GM12875 (cell line): Measurements from ENCODE around the gene IKZF4.
"Not testable (repeated sequence)": the region's sequence is repeated elsewhere in the genome, so short reads cannot be mapped to it uniquely, and the experiment has no call there.

Source experiments
- H3K4me3 ChIP-seq: one replicate; pipeline ENCODE4 v1.5.1; 2011; ENCODE audit warnings: low read depth, low read length, control low read depth
- TF ChIP-seq, protein P1 (sequence below): IDR thresholded peaks from 2 replicates; pipeline ENCODE4 v1.5.1; 2011; ENCODE audit warnings: low read depth, mild to moderate bottlenecking, control low read depth, inconsistent platforms, low read length, moderate library complexity, borderline replicate concordance; ENCODE audit not compliant: insufficient read depth

The IKZF4 gene

GRCh38 chr12:55978393-55978792, 42.5 kb upstream of the IKZF4 start:
- TF ChIP-seq, protein P1, sequence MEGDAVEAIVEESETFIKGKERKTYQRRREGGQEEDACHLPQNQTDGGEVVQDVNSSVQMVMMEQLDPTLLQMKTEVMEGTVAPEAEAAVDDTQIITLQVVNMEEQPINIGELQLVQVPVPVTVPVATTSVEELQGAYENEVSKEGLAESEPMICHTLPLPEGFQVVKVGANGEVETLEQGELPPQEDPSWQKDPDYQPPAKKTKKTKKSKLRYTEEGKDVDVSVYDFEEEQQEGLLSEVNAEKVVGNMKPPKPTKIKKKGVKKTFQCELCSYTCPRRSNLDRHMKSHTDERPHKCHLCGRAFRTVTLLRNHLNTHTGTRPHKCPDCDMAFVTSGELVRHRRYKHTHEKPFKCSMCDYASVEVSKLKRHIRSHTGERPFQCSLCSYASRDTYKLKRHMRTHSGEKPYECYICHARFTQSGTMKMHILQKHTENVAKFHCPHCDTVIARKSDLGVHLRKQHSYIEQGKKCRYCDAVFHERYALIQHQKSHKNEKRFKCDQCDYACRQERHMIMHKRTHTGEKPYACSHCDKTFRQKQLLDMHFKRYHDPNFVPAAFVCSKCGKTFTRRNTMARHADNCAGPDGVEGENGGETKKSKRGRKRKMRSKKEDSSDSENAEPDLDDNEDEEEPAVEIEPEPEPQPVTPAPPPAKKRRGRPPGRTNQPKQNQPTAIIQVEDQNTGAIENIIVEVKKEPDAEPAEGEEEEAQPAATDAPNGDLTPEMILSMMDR = no peak
- H3K4me3 ChIP-seq = no peak overlapping the region

DNA sequence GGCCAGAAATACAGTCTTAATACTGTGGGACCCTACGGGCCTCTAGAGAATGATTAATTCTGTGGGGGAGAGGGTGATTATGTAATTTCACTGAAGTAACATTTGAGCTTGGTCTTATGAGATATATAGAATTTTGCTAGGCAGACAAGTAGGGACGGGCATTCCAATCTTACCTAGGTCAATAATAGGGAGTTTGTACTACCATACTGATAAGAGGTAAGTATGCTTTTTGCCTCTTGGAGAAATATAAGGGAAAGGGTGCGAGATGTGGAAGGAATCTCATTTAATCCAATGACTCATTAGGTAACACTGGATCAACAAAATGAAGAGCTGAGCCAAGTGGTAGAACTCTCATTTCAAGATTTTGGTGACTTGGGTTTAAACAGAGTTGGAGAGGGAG, 41.8 kb upstream of the IKZF4 start:
- no peak overlapping the region for H3K4me3 ChIP-seq
- TF ChIP-seq, protein P1 = no peak

DNA sequence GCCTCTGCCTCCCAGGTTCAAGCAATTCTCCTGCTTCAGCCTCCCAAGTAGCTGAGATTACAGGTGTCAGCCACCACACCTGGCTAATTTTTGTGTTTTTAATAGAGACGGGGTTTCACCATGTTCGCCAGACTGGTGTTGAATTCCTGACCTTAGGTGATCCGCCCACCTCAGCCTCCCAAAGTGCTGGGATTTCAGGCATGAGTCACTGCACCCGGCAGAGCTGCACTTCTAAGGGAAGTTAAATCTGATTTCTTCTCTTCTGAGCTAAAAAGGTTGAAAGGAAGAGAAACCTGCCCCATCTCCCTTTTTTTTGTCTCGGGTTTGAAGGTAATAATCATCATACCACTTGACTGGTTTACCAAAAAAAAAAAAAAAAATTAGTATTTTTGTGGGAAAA, 39.0 kb upstream of the IKZF4 start:
- not testable (repeated sequence) for H3K4me3 ChIP-seq

GRCh38 chr12:55982319-55982936, 38.4 kb upstream of the IKZF4 start:
- TF ChIP-seq, protein P1 = no peak
- no peak overlapping the region for H3K4me3 ChIP-seq

- no peak overlapping the region for H3K4me3 ChIP-seq
- TF ChIP-seq, protein P1 = no peak
These were observed 37.5 kb upstream of the IKZF4 start for GRCh38 chr12:55983232-55983842.

- TF ChIP-seq, protein P1 = no peak
- H3K4me3 ChIP-seq = no peak overlapping the region
These were observed 36.0 kb upstream of the IKZF4 start for GRCh38 chr12:55984861-55985260.

- no peak overlapping the region for H3K4me3 ChIP-seq
- TF ChIP-seq, protein P1 = no peak
These were observed 35.5 kb upstream of the IKZF4 start for GRCh38 chr12:55985341-55985740.

DNA sequence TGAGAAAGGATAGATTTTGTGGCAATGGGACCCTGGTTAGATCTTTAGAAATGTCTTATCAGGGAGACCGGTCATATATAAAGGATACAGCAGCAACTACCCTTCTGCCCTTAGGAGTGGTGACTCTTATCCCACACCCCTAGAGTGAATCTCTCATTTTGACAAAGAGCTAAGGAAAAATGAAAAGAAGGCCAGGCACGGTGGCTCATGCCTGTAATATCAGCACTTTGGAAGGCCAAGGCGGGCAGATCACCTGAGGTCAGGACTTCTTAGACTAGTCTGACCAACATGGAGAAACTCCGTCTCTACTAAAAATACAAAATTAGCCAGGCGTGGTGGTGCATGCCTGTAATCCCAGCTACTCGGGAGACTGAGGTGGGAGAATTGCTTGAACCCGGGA, 34.9 kb upstream of the IKZF4 start:
- not testable (repeated sequence) for H3K4me3 ChIP-seq
